ENCODE results near the gene CACNG4.

Gene CACNG4

GRCh38 chr17:67066717-67067116, 102.2 kb downstream of the CACNG4 start:
- Histone ChIP-seq H3K56ac (ENCODE audit: low read length) (no peak overlapping the region), H2BK120ac (ENCODE audit: low read depth, low read length) (no peak overlapping the region), H3K4me2 (ENCODE audit: low read length) (no peak overlapping the region), H3K9ac (ENCODE audit: low read length) (no peak overlapping the region), H4K8ac (ENCODE audit: low read depth, low read length) (no peak overlapping the region), H4K5ac (ENCODE audit: low read length) (no peak overlapping the region), H3K27ac (ENCODE audit: low read depth, low read length) (no peak overlapping the region), H3K4me3 (ENCODE audit: low read length) (no peak overlapping the region), H2AK5ac (ENCODE audit: low read length) (no peak overlapping the region), H3K36me3 (ENCODE audit: control insufficient read depth, insufficient read depth, low read length) (no peaks in the 10 kb centered on the region), H3K79me1 (ENCODE audit: low read length) (no peaks in the 10 kb centered on the region), H3K27me3 (ENCODE audit: insufficient read depth, low read length, poor library complexity) (no peaks in the 10 kb centered on the region), H3K23ac (ENCODE audit: low read length) (no peak overlapping the region), H3K18ac (ENCODE audit: low read length) (no peak overlapping the region), H3K4ac (ENCODE audit: low read depth, low read length) (no peak overlapping the region), H2BK15ac (replicated peaks; ENCODE audit: low read depth) (no peak overlapping the region), H2BK5ac (ENCODE audit: low read length) (no peak overlapping the region), H3K4me1 (ENCODE audit: control insufficient read depth, low read depth, low read length) (no peaks in the 10 kb centered on the region), H3K79me2 (ENCODE audit: control insufficient read depth, insufficient read depth, low read length) (no peaks in the 10 kb centered on the region)
- no CpG with 5 or more reads among the region's 2 CpGs for WGBS (ENCODE audit: extremely low coverage, insufficient coverage, low lambda C conversion rate)
- no peak for DNase-seq

DNA sequence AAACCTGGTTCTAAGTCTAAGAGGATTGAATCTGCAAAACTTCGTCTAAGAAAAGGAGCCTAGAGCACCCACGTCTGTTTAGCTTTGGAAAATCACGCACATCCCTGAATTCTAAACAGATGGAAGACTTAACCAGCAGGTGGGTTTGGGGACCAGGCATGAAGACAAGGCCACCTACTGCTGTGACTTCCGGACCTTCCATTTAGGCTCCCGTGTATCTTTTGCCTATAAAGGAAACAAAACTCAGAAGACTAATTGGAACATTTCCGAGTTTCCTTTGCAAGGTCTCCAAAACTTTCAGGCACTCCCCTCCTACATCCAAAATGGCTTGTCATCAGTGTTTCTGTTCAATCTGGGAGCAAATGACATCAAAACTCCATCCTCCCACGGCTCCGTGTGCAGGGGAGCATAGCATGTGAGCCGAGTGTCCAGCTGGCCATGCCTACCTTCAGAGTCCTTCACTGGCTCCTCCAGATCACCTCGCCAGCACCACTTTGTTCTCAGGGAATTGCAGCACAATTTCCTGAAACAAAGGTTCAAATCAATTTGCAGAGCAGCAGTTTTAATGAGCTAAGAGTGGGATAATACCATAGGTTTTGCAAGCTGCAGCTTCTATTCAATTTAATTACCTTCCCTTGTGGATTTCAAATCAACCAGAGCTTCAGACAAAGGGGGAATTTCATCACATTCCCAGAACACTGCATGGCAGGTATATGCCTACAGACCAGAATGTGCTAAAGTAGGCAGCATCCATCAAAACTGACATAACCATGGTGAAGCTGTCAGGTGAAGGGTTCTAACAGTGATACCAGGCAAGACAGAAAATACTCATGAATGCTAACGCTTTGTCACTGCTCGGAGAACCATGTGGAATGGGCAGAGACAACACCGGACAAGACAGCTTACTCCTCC, 103.3 kb downstream of the CACNG4 start:
- no CpG with 5 or more reads among the region's 13 CpGs for WGBS (ENCODE audit: extremely low coverage, insufficient coverage, low lambda C conversion rate)
- H3K4ac ChIP-seq (ENCODE audit: low read depth, low read length) = no peak overlapping the region
- H3K27ac ChIP-seq (ENCODE audit: low read depth, low read length) = no peak overlapping the region

GRCh38 chr17:67068999-67069398, 104.5 kb downstream of the CACNG4 start:
- Histone ChIP-seq H3K4ac (ENCODE audit: low read depth, low read length) (no peak overlapping the region), H2BK120ac (ENCODE audit: low read depth, low read length) (no peak overlapping the region), H3K9ac (ENCODE audit: low read length) (no peak overlapping the region), H4K5ac (ENCODE audit: low read length) (no peak overlapping the region), H3K36me3 (ENCODE audit: control insufficient read depth, insufficient read depth, low read length) (no peaks in the 10 kb centered on the region), H3K79me2 (ENCODE audit: control insufficient read depth, insufficient read depth, low read length) (no peaks in the 10 kb centered on the region), H3K27me3 (ENCODE audit: insufficient read depth, low read length, poor library complexity) (no peaks in the 10 kb centered on the region), H4K8ac (ENCODE audit: low read depth, low read length) (no peak overlapping the region), H3K4me1 (ENCODE audit: control insufficient read depth, low read depth, low read length) (no peaks in the 10 kb centered on the region), H3K4me3 (ENCODE audit: low read length) (no peak overlapping the region), H3K4me2 (ENCODE audit: low read length) (no peak overlapping the region), H3K56ac (ENCODE audit: low read length) (no peak overlapping the region), H2AK5ac (ENCODE audit: low read length) (no peak overlapping the region), H3K27ac (ENCODE audit: low read depth, low read length) (no peak overlapping the region), H2BK15ac (replicated peaks; ENCODE audit: low read depth) (no peak overlapping the region), H3K23ac (ENCODE audit: low read length) (no peak overlapping the region), H2BK5ac (ENCODE audit: low read length) (no peak overlapping the region), H3K79me1 (ENCODE audit: low read length) (no peaks in the 10 kb centered on the region), H3K18ac (ENCODE audit: low read length) (no peak overlapping the region)
- no peak for DNase-seq
- WGBS (ENCODE audit: extremely low coverage, insufficient coverage, low lambda C conversion rate) = no CpG with 5 or more reads among the region's 3 CpGs

More for the DNA sequence above, 103.3 kb downstream of the CACNG4 start:
- Histone ChIP-seq H2BK5ac (ENCODE audit: low read length) (no peak overlapping the region), H2AK5ac (ENCODE audit: low read length) (no peak overlapping the region), H3K4me3 (ENCODE audit: low read length) (no peak overlapping the region), H3K9ac (ENCODE audit: low read length) (no peak overlapping the region), H3K18ac (ENCODE audit: low read length) (no peak overlapping the region), H4K5ac (ENCODE audit: low read length) (no peak overlapping the region), H3K36me3 (ENCODE audit: control insufficient read depth, insufficient read depth, low read length) (no peaks in the 10 kb centered on the region), H3K23ac (ENCODE audit: low read length) (no peak overlapping the region), H3K4me2 (ENCODE audit: low read length) (no peak overlapping the region), H3K79me2 (ENCODE audit: control insufficient read depth, insufficient read depth, low read length) (no peaks in the 10 kb centered on the region), H2BK120ac (ENCODE audit: low read depth, low read length) (no peak overlapping the region), H3K56ac (ENCODE audit: low read length) (no peak overlapping the region), H3K4me1 (ENCODE audit: control insufficient read depth, low read depth, low read length) (no peaks in the 10 kb centered on the region), H2BK15ac (replicated peaks; ENCODE audit: low read depth) (no peak overlapping the region), H3K79me1 (ENCODE audit: low read length) (no peaks in the 10 kb centered on the region), H3K27me3 (ENCODE audit: insufficient read depth, low read length, poor library complexity) (no peaks in the 10 kb centered on the region), H4K8ac (ENCODE audit: low read depth, low read length) (no peak overlapping the region)
- DNase-seq = no peak

- Histone ChIP-seq H3K4me2 (ENCODE audit: low read length) (no peak overlapping the region), H4K5ac (ENCODE audit: low read length) (no peak overlapping the region), H2BK120ac (ENCODE audit: low read depth, low read length) (no peak overlapping the region), H3K36me3 (ENCODE audit: control insufficient read depth, insufficient read depth, low read length) (no peaks in the 10 kb centered on the region), H3K27me3 (ENCODE audit: insufficient read depth, low read length, poor library complexity) (no peaks in the 10 kb centered on the region), H3K56ac (ENCODE audit: low read length) (no peak overlapping the region), H3K4me1 (ENCODE audit: control insufficient read depth, low read depth, low read length) (no peaks in the 10 kb centered on the region), H4K8ac (ENCODE audit: low read depth, low read length) (no peak overlapping the region), H3K18ac (ENCODE audit: low read length) (no peak overlapping the region), H3K23ac (ENCODE audit: low read length) (no peak overlapping the region), H3K27ac (ENCODE audit: low read depth, low read length) (no peak overlapping the region), H3K4me3 (ENCODE audit: low read length) (no peak overlapping the region), H2BK5ac (ENCODE audit: low read length) (no peak overlapping the region), H3K9ac (ENCODE audit: low read length) (no peak overlapping the region), H2AK5ac (ENCODE audit: low read length) (no peak overlapping the region), H2BK15ac (replicated peaks; ENCODE audit: low read depth) (no peak overlapping the region), H3K79me1 (ENCODE audit: low read length) (no peaks in the 10 kb centered on the region), H3K79me2 (ENCODE audit: control insufficient read depth, insufficient read depth, low read length) (no peaks in the 10 kb centered on the region), H3K4ac (ENCODE audit: low read depth, low read length) (no peak overlapping the region)
- WGBS (ENCODE audit: extremely low coverage, insufficient coverage, low lambda C conversion rate) = no CpG with 5 or more reads among the region's 5 CpGs
- no peak for DNase-seq
These were observed 105.2 kb downstream of the CACNG4 start for GRCh38 chr17:67069603-67070136.

GRCh38 chr17:67071595-67071994, 107.1 kb downstream of the CACNG4 start:
- Histone ChIP-seq H2BK120ac (ENCODE audit: low read depth, low read length) (no peak overlapping the region), H2BK15ac (replicated peaks; ENCODE audit: low read depth) (no peak overlapping the region), H3K23ac (ENCODE audit: low read length) (no peak overlapping the region), H3K36me3 (ENCODE audit: control insufficient read depth, insufficient read depth, low read length) (no peaks in the 10 kb centered on the region), H2AK5ac (ENCODE audit: low read length) (no peak overlapping the region), H3K27me3 (ENCODE audit: insufficient read depth, low read length, poor library complexity) (no peaks in the 10 kb centered on the region), H3K18ac (ENCODE audit: low read length) (no peak overlapping the region), H4K5ac (ENCODE audit: low read length) (no peak overlapping the region), H3K4me3 (ENCODE audit: low read length) (no peak overlapping the region), H3K56ac (ENCODE audit: low read length) (no peak overlapping the region), H2BK5ac (ENCODE audit: low read length) (no peak overlapping the region), H3K79me1 (ENCODE audit: low read length) (no peaks in the 10 kb centered on the region), H4K8ac (ENCODE audit: low read depth, low read length) (no peak overlapping the region), H3K27ac (ENCODE audit: low read depth, low read length) (no peak overlapping the region), H3K4me1 (ENCODE audit: control insufficient read depth, low read depth, low read length) (no peaks in the 10 kb centered on the region), H3K4me2 (ENCODE audit: low read length) (no peak overlapping the region), H3K4ac (ENCODE audit: low read depth, low read length) (no peak overlapping the region), H3K79me2 (ENCODE audit: control insufficient read depth, insufficient read depth, low read length) (no peaks in the 10 kb centered on the region), H3K9ac (ENCODE audit: low read length) (no peak overlapping the region)
- DNase-seq = no peak

Measured in mesendoderm (in vitro differentiated cells).